Measurements from ENCODE around the gene DUOX1.

DUOX1 gene

GRCh38 chr15:45144775-45145174 lies 15.0 kb downstream of the DUOX1 start:
- no peak for FAIRE-seq

GRCh38 chr15:45146405-45146804 lies 16.6 kb downstream of the DUOX1 start:
- no peak for FAIRE-seq

DNA sequence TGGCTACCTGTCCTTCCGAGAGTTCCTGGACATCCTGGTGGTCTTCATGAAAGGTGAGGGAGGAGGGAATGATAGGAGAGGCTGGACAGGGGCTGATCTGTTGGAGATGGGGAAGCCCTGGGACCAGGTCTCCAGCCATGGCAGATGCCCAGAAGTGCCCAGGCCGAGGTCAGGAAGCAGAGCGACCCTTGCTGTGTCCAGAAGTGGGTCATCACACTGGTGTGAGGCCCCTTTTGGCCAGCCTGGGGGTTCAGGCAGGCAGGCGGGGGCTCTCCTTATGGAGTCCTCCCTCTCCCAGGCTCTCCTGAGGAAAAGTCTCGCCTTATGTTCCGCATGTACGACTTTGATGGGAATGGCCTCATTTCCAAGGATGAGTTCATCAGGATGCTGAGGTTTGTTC lies 17.8 kb downstream of the DUOX1 start:
- FAIRE-seq = no peak

GRCh38 chr15:45148076-45149059 lies 18.6 kb downstream of the DUOX1 start:
- FAIRE-seq = no peak

GRCh38 chr15:45149060-45149459 lies 19.3 kb downstream of the DUOX1 start:
- FAIRE-seq = no peak

GRCh38 chr15:45150481-45150880 lies 20.7 kb downstream of the DUOX1 start:
- no peak for FAIRE-seq

DNA sequence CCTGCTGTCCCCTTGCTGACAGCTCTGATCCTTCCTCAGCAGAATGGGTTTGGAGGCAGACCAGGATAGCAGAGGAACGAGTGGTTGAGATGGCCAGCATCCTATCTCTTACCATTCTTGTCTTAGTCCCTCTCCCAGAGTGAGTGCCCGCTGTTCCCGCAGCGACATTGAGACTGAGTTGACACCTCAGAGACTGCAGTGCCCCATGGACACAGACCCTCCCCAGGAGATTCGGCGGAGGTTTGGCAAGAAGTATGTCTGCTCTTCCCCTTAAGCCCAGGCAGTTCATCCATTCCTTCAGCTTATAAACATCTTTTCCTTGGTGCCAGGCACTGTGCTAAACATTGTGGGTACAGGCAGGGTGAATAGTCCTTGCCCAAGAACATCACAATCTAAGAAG lies 21.2 kb downstream of the DUOX1 start:
- FAIRE-seq = no peak

- no peak for FAIRE-seq
Observed at GRCh38 chr15:45151998-45152828, 22.4 kb downstream of the DUOX1 start.

DNA sequence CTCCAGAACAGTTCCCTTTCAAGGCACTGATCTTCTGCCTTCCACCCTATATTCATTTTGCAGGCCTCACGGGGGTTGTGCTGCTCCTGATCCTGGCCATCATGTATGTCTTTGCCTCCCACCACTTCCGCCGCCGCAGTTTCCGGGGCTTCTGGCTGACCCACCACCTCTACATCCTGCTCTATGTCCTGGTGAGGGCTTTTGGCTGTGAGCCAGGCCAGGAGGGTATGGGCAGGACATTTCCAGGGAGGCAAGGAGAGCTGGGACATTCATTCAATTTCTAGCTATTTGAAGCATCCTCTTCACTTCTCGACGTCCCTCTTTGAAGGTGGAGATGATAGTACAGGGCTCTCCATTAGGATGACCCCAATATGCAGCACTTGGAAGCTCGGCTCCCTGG lies 25.9 kb downstream of the DUOX1 start:
- no peak for FAIRE-seq

DNA sequence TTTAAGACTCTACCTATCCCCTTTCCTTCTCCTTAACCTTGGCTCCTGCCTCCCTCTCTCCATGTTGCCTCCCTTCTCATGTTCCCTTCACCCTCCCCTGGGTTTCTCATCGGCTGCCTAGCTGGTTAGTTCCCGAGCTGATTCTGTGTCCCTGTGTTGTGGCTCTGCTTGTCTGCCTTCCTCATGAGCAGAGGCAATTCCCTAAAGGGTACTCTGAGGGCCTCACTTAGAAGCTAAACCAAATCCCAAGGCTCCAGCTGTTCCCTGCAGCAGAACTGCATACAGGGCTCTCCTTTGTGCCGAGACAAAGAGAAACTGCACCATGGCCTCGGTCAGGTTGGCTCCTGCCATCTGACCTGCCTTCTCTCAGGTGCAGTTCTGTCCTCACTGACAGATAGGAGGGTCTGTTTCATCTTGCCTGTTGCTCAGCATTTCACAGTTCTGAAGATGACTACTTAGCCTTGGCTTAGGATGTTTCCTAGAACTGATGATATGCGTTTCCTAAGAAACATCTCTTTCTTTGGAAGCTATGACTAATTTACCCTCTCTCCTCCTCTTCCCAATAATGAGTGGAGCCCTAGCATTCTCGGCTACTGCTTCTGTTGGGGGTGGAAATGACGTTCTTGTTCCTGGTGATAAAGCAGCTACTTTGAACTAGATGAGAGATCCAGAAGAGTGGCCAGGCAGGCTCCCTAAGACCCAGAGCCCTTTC lies 27.1 kb downstream of the DUOX1 start:
- FAIRE-seq = no peak

- FAIRE-seq = no peak
Observed at GRCh38 chr15:45157974-45158373, 28.2 kb downstream of the DUOX1 start.

DNA sequence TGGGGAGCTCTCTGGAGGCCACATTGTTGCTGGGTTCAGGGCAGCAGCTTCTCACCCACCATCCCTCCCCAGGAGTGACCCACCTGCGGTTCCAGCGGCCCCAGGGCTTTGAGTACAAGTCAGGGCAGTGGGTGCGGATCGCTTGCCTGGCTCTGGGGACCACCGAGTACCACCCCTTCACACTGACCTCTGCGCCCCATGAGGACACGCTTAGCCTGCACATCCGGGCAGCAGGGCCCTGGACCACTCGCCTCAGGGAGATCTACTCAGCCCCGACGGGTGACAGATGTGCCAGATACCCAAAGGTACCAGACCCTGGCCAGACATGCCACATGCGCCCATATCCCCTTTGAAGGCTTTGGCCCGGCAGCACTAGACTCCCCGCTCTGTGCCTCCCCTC lies 31.9 kb downstream of the DUOX1 start:
- FAIRE-seq = no peak

DNA sequence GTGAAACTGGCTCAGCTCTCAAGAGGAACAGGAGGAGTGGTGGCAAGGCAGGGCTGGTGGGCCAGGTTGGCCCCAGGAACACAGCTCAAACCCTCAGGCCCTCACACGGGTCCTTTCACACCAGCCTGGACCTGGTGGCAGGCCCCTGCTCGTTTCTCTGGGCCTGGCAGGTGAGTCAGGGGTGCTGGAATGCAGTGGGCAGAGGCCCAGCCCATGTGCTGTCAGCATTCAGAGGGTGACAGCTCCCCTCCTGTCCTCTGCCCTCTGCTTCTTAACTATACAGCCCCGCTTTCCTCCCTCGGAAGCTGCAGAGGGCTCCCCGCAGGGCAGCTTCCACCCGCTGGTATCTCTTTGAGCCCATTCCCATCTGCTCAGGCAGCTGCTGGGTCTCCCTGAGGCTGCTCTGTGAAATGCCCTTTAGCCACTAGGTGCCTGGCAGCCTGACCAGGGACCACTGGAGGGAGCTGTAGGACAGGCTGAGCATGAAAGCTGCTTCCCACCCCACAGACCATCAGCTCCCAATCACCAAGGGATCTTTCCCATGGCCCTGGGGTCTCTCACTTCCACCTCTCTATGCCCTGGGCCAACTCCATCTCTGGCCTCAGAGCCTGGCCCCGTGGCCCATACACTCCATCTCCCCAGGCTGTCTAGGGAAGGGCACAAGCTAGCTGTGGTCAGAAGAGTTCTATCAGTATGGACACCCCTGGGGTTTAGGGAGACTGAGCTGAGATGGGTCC lies 33.1 kb downstream of the DUOX1 start:
- no peak for FAIRE-seq

DNA sequence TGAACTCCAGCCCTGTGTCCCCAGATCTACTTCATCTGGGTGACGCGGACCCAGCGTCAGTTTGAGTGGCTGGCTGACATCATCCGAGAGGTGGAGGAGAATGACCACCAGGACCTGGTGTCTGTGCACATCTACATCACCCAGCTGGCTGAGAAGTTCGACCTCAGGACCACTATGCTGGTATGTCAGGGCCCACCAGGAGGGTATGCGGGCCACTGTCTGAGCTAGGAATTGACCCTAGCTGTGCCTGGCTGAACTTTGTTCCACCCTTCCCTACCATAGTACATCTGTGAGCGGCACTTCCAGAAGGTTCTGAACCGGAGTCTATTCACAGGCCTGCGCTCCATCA lies 33.7 kb downstream of the DUOX1 start:
- no peak for FAIRE-seq

- no peak for FAIRE-seq
Observed at GRCh38 chr15:45164914-45165313, 35.1 kb downstream of the DUOX1 start.

DNA sequence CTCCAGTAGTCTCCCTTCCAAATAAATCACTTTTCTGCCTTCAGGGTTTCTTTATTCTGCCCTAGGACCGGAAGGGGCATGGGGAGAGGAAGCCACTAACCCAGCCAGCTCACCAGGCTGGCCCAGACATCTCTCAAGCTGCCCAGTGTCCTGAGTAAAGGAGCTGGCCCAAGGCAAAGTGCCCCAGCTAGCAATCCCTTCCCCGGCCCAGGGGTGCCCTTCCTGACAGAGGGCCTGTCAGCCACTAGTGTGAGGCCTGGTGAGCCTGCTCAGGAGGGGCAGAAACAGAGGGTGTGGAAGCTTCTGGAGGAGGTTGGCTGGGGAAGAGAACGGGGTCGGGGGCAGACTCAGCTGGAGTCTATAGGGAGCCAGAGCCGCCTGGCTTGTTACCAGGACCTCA lies 35.7 kb downstream of the DUOX1 start:
- no peak for FAIRE-seq

DNA sequence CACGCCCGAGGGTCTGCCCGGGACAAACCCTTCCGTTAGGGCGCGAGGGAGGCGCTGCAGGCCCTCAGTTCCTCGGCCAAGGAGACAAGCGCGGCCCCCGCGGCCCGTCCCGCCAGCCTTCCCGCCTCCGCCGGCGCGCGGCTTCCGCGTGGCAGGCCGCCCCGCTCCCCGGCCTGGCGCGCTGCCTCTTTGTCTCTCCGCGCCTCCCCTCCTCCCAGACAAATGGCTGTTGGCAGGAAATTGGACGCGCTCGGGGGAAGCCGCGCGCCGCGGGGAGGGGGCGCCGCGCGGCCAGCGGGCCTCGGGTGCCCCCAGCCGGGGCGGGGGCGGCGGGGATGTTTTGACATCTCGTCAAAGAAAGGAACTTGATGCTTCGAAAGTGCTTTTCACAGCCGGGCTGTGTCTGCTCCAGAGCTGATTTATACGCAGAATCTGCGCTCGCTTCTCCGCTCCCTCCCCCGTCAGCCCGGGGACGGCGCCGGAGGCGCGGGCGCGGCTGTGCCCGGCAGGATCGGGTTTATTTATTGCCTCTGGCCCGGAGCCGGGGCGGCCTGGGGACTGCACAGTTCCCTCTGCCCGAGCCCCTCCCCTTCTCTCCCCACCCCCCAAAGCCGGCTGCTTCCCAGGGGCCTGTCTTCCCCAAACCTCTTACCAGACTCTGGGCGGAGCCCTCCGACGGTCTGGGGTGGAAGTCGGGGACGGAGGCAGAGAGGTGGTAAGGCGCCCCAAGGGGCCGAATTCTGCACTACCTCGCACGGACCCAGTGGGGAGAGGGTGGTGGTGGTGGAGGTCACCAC lies 37.2 kb downstream of the DUOX1 start:
- FAIRE-seq = no peak

GRCh38 chr15:45167631-45168205 lies 37.9 kb downstream of the DUOX1 start:
- FAIRE-seq = no peak

DNA sequence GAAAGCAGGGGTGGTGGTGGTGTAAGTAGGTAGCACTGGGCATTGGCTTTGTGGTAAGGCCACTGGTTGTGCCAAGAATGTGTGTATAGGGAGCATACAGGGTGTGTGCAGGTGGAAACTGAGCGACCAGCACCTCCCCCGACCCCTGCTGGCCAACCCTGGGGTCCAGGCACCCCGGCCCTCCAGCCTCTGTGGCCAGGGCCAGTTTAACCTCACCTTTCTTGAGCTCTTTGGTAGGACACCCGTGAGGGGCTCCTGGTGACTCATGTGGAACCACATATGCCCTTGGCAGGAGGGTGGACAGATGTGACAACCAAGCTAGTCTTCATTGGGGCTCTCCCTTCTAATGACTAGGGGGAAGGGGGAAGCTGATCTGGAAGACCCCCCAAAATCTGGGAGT lies 38.5 kb downstream of the DUOX1 start:
- no peak for FAIRE-seq

- FAIRE-seq = no peak
Observed at GRCh38 chr15:45168751-45169551, 39.2 kb downstream of the DUOX1 start.

Data from A204.1 (cell line).